T follicular helper cell (primary cell): ENCODE data around the gene RIT2.
"Not testable (repeated sequence)": the region's sequence is repeated elsewhere in the genome, so short reads cannot be mapped to it uniquely, and the experiment has no call there.

Source experiments
- DNase-seq: peaks from one replicate; pipeline ENCODE4 v3.0.0-alpha.2; 2020; ENCODE audit warnings: low read depth

Gene RIT2

DNA sequence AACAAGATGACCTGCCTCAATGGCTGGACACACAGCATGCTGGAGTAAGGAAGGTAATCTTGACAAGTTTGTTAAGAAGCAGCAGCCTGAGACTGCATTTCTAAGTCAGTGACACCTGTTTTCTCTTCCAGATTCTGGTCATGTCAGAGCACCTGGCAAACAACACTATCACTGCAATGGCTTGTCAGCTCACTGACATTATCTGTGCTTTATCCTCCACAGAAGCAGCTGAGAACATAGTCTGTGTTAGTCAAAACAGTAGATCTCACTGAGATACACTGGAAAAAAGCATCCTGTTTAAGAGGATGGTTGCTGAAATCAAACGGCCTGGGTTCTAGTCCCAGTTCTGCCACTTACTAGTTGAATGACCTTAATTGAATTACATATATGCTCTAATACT lies 355.2 kb downstream of the RIT2 start:
- no peak for DNase-seq

DNA sequence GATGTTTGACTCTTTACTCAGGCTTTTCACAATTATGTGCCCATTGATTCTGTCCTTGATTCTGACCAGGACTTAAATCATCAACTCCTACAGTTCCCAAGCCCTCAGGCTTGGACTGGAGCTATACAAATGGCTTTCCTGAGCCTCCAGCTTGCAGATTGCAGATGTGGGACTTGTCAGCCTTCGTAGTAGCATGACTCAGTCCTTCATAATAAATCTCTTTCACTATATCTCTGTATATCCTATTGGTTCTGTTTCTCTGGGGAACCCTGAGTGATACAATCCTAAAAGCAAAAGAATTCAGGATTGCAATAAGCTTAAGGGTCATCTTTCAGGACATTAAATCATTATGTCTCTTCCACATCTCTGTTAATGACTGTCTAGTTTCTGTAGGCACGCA lies 356.6 kb downstream of the RIT2 start:
- no peak for DNase-seq

DNA sequence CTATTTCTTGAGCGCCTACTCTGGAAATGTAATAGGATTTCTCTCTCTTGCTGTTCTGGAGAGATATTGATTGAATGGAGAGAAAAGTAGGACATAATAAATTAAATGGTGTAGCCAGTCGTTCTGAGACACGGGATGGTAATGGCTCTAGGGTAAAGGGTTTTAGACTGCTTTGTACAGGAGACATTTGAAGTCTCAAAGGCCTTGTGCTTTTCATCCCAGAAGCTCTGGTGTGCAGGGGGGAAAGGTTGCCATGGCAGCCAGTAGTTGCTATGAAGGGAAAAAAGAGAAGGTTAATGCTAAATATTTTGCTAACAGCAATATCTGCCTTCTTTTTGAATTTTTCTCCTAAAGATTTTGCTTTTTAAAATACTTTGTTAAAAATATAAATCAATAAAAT lies 359.3 kb downstream of the RIT2 start:
- no peak for DNase-seq

DNA sequence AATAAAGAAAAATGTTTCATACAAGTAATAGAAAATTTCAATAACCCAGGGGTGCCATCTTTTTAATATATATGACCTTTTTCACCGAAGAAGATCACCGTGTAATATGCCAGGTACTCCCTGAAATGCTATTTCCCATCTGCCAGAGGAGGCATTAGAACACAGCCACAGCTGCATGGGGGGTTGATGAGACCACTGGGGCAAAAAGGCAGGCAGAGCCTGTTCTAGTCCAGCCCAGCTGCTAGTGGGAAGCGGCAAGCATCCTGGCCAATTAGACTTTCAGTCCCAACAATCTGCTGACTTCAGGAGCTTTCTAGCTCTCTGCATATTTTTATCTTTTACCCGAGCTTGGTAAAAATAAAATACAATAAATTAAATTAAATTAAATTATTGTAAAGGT lies 362.6 kb downstream of the RIT2 start:
- no peak for DNase-seq

DNA sequence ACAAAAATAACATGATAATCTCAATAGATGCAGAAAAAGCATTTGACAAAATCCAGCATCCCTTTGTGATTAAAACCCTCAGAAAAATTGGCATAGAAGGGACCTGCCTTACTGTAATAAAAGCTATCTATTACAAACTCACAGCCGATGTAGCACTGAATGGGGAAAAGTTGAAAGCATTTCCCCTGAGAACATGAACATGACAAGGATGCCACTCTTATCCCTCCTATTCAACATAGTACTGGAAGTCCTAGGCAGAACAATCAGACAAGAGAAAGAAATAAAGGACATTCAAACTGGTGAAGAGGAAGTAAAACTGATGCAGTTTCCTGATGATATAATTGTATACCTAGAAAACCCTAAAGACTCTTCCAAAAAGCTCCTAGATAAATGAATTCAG lies 368.7 kb downstream of the RIT2 start:
- no peak for DNase-seq

DNA sequence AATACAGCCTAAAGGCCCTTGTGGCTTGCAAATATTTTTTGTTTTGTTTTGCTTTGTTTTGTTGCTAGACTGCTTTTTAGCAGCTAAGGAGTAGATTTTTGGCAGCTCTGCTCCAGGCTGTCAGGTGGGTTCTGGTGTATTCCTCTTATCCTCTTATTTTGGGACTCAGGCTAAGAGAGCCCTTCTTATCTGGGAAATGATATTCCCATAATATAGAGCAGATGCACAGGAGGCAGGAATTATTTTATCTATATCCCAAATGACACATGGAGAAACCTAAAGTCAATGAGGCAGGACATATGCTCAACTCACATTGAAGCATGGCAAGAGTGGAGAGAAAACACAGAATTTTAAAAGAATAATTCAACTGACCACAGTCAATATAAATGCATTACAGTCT lies 369.6 kb downstream of the RIT2 start:
- no peak for DNase-seq

DNA sequence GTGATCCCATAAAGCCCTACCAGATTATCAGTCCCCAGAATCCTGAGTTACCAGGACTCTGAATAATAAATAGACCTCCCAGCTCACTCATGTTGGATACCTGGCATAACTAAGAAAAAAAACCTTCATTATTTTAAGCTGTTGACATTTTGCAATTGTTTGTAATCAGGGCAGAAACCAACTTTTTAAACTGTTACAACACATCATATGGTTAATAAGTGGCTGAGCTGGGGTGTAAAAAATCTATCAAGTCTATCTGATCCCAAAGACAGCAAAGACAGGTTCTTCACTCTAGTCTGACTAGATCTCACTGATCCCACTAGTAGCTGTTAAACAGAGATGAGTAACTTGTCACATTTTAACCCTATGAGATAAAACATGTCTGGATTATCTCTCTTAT lies 370.3 kb downstream of the RIT2 start:
- no peak for DNase-seq

DNA sequence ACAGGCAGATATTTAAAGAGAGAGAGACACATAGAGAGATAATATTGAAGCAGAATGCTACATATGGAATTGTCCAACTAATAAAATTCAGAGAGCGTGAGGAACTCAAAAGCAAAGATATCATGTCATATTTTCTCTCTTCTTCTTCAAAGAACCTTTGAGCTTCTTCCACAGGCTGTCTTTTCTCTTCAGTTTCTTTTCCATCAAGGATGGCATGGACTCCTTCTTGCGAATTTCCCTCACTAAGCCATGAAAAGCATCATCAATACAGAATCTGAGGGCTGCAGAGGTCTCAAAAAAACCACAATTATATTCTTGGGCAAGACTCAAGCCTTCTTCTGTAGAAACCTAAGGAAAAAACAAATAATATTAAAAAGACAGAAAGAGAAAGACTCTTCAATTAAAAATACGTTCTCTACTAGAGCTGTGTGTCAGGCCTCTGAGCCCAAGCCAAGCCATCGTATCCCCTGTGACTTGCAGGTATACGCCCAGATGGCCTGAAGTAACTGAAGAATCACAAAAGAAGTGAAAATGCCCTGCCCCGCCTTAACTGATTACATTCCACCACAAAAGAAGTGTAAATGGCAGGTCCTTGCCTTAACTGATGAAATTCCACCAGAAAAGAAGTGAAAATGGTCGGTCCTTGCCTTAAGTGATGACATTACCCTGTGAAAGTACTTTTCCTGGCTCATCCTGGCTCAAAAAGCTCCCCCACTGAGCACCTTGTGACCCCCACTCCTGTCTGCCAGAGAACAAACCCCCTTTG lies 371.9 kb downstream of the RIT2 start:
- no peak for DNase-seq

DNA sequence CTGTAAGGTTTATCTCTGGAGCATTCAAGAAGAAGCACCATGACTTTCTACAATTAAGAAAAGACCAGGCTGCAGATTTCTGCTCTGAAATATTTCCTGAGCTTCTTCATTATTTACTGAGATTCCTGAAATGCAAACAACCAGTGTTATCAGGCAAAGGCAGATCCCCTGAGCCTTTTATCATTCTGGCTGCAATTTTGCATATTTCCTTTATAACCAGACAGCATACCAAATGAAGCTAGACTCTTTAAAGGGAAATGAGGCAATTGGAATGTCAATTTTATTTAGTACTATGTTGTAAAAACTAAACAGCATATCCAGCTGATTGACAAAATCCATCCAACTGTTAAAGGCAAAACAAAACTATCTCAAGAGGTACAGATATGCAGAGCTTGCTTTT lies 372.5 kb downstream of the RIT2 start:
- DNase-seq = no peak

DNA sequence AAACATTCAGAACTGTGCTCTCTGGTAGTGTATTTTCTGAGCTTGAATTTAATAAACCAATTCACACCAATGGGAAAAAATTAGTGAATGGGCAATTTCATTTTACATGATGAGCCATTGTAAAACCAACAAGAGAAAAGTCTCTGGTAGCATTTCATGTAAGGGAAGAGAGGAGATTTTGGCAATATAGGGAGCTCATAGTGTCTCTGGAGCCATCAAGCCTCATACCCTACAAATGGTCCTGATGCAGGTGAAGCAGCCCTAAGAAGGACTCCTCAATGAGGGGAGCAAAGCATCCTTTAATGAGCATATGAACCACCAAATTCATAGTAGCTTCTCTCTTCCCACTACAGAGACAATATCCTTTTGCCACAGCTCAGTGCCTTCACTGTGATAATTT lies 373.0 kb downstream of the RIT2 start:
- DNase-seq = no peak

DNA sequence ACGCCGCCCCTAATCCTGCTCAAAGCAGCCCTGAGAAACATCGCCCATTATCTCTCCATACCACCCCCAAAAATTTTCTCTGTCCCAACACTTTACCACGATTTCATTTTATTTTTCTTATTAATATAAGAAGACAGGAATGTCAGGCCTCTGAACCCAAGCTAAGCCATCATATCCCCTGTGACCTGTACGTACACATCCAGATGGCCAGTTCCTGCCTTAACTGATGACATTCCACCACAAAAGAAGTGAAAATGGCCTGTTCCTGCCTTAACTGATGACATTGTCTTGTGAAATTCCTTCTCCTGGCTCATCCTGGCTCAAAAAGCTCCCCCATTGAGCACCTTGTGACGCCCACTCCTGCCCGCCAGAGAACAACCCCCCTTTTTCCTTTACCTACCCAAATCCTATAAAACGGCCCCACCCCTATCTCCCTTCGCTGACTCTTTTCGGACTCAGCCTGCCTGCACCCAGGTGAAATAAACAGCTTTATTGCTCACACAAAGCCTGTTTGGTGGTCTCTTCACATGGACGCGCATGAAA lies 373.6 kb downstream of the RIT2 start:
- not testable (repeated sequence) for DNase-seq

DNA sequence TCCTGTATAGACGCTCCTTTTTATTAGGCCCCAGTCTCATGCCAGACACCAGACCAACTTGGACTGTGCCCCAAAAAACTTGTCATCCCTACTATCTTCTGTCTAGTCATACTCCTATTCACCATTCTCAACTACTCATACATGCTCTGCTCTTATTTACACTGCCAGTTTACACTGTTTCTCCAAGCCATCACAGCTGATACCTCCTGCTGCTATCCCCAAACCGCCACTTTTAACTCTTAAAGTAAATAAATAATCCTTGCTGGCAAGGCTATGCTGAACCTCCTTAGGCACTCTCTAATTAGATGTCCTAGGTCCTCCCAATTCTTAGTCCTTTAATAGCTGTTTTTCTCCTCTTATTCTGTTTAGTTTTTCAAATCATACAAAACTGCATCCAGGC lies 374.2 kb downstream of the RIT2 start:
- DNase-seq = not testable (repeated sequence)

DNA sequence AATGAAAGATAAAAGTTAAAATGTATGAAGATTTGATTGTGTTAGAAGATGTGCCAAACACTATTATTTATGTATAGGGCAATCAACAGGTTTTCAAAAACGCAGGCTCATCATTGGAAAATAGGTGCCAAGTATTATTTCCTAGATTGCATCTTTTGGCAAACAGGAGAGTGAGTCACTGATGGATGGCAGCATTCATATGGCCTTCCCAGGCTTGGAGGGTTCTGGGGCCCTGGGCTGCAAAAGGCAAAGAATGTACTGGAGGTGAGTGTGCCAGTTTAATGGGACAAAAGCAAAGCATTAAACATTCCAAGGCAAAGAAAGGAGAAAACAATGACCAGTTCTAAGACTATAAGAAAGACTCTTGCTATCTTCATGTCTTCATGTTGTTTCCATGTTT lies 379.4 kb downstream of the RIT2 start:
- DNase-seq = no peak

DNA sequence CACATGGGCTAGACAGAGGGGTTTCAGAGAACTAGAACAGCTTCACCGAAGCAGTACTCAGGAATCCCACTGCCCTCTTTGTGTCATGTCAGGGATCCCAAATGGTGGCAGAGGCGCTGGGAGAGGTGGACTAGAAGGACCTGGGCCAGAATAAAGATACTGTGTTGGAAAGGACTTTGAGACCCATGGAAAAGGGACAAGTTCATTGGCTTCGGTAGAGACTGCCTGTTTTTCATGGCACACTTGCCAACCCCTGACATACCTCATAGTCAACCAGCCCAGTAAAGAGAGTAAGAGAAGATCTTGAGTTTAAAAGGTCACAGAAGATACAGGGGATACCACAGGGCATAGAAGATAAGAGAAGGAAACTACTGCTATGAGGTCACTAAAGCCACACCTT lies 381.0 kb downstream of the RIT2 start:
- DNase-seq = no peak

DNA sequence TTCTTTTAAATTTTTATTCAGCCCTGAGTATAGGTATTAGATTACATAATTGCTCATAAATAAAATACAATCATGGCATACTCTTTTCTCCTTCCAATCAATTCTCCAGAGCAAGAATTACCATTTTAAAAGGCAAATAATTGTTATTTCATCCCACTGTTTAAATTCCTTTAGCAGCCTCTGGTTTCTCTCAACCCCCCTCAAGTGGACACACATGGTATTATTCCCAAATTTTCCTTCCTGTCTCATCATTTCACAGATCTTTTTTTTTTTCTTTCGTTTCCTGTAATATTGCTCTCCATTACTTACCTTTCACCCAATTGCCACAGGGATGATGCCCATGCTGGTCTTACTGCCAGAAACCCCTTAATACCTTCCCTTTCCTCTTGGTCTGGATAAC lies 385.2 kb downstream of the RIT2 start:
- no peak for DNase-seq

DNA sequence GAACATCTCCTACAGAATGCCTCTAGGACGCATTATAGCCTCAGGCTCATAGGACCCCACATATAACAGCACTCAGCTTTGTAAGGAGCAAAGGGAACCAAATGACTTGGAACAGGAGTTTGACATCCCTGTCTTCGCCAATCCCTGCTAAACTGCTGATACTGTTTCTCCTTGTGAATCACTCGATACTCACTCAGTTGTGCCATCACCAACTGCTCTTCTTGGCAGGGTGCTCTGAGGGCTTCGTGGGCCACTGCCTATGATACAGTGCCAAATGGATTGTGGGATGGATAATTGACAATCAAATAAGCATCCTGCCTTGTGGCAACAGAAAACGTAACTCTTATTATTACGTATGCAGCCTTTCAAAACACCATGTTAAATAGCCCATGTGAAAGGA lies 396.3 kb downstream of the RIT2 start:
- DNase-seq = no peak

DNA sequence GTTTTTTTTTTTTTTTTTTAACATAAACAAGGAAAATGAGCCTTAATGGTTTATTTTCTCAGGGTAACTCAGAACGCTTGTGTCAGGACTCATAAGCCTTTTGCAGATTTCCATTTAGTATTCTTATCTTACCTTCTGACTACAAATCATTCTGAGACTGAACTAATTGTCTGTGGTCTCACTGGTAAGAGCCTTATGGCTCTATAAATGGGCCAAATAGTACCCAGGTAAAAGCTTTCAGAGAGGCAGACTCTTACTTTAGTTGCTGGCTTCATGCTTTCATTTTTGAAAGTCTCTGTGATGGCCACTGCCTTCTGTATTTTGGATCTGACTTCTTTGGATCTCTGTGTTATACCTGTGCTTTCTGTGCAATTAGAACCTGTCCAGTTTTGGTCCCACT lies 403.4 kb downstream of the RIT2 start:
- no peak for DNase-seq

DNA sequence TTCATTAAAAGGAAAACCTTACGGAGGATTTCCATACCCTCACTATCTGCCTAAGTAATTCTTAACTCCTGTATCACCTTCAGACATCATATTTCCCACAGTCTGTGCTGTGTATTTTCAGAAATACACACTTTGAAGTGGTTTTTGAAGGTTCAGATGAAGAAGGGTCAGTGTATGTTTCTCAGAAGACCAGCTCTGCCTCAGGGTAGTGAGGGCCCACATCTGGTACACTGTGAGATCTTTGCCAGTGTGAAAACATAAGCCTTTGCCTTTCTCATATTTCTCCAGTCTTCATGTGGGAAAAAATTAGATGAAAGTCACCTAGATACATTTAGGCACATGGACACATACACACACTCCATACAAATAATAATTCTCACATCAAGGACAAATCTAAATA lies 408.4 kb downstream of the RIT2 start:
- no peak for DNase-seq

DNA sequence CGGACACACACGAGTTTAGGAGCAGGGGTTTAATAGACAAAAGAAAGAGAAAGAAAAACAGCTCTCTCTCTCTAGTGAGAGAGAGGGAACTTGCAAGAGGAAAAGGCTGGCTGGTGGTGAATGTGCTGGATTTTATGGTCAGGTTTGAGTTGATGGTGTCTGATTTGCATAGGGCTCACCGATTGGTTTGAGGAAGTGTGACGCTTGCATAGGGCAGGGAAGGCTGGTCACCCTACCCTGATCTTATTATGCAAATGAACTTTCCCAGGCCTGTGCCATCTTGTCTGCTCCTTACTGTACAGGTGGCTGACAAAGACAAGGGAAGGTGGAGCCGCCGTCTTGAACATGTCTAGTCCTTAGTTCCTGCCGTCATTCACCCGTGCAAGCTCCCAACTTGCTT lies 408.9 kb downstream of the RIT2 start:
- DNase-seq = no peak

DNA sequence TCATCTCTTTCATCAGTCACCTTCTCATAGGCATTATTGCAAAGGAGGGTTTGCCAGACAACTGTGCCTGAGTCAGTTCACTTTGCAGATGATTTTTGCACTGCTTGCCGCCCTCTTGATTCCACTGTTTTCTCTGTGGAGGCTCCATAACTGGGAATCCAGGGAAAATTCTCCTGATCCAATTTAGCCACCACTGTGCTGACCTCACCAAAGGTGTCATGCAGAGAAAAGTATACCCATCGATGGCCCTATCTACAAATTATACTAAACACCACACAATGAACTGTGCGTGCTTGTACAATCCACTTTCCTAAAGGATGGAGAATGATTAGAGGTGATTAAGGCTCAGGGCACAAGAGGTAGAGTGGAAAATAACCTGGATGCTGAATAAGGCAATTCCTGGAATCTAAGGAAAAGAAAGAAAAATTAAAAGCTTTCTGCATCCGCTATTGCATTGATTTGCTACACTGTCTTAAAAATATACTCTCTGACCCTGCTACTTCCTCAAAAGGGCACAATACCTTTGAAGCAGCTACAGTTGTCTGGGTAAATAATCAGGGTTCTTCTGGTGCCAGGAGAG lies 409.4 kb downstream of the RIT2 start:
- no peak for DNase-seq
